ENCODE measurements around the gene AHDC1.

DNA sequence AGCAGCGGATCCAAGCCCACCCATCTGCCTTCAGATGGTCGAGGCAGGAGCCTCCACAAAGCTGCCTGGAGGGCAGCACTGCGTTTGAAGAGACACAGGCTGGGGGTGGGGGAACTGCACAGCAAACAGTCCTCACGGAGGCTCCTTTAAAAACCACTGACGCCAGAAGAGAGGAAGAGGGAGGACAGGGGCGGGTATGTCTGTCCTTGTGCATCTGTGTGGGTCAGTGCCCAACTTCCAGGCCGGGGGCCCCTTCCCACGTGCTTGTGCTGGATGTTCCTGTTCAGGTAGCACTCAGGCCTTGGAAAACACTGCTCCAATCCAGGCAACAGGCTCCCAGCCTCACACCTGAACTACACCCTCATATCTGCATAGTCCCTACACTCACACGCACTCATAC lies 7.7 kb downstream of the AHDC1 start:
- TF ChIP-seq GATA3 (IDR thresholded peaks at IDR 0.05; ENCODE audit: low read depth, low read length) = no peak
- no peak for TF ChIP-seq GATA2 (IDR thresholded peaks at IDR 0.05; ENCODE audit: low read depth, low read length)
